ENCODE results near the gene AACS. TPM values are rescaled to one million over a fixed set of nuclear protein-coding genes. Genes with fewer than 3 reads are reported as not detected.

AACS gene
- total and polyA plus RNA-seq, 4 donors = 3.4 to 13.6 (median 7.3) TPM

- no peak for DNase-seq (ENCODE audit: low spot score)
- no peak for TF ChIP-seq FOXA2 (IDR thresholded peaks at IDR 0.05)
- TF ChIP-seq HNF4A (conservative IDR thresholded peaks at IDR 0.05) = no peak
- no peak for TF ChIP-seq REST (IDR thresholded peaks at IDR 0.05)
- TF ChIP-seq RAD21 (IDR thresholded peaks at IDR 0.05) = no peak
- no peak for TF ChIP-seq TAF1 (conservative IDR thresholded peaks at IDR 0.05)
- TF ChIP-seq ATF3 (IDR thresholded peaks at IDR 0.05) = no peak
- no peak for TF ChIP-seq NR2F2 (IDR thresholded peaks at IDR 0.05)
- H3K36me3 ChIP-seq (ENCODE audit: control insufficient read depth in 4 of 4, insufficient read depth in 3 of 4, low read depth in 1 of 4, low read length in 3 of 4) = no peaks in the 10 kb centered on the region
- WGBS = 64% methylated on average over 6 of the region's 6 CpGs
- no peaks in the 10 kb centered on the region for H3K27me3 ChIP-seq (ENCODE audit: control insufficient read depth in 4 of 4, insufficient read depth in 4 of 4, low read length in 3 of 4)
- peaks cover 0 to 2% (median 0%) of the 10 kb centered on the region in 4 donors for H3K9me3 ChIP-seq (ENCODE audit: control insufficient read depth in 4 of 4, low read length in 3 of 4)
- no peak overlapping the region for H3K9ac ChIP-seq (ENCODE audit: low read depth in 1 of 2, low read length in 2 of 2)
- H3K27ac ChIP-seq (ENCODE audit: low read depth in 1 of 2, low read length in 2 of 2) = no peak overlapping the region
- H3K4me1 ChIP-seq (ENCODE audit: control insufficient read depth in 4 of 4, insufficient read depth in 4 of 4, low read length in 3 of 4) = no peaks in the 10 kb centered on the region
- H3K4me3 ChIP-seq (ENCODE audit: low read depth in 1 of 3, low read length in 3 of 3) = no peak overlapping the region
Observed at GRCh38 chr12:125155366-125155765, 90.1 kb downstream of the AACS start.

- Histone ChIP-seq H3K27ac (ENCODE audit: low read depth in 1 of 2, low read length in 2 of 2) (no peak overlapping the region), H3K36me3 (ENCODE audit: control insufficient read depth in 4 of 4, insufficient read depth in 3 of 4, low read depth in 1 of 4, low read length in 3 of 4) (no peaks in the 10 kb centered on the region), H3K4me1 (ENCODE audit: control insufficient read depth in 4 of 4, insufficient read depth in 4 of 4, low read length in 3 of 4) (no peaks in the 10 kb centered on the region), H3K9me3 (ENCODE audit: control insufficient read depth in 4 of 4, low read length in 3 of 4) (peaks cover 0 to 2% (median 0%) of the 10 kb centered on the region in 4 donors), H3K27me3 (ENCODE audit: control insufficient read depth in 4 of 4, insufficient read depth in 4 of 4, low read length in 3 of 4) (no peaks in the 10 kb centered on the region), H3K4me3 (ENCODE audit: low read depth in 1 of 3, low read length in 3 of 3) (no peak overlapping the region), H3K9ac (ENCODE audit: low read depth in 1 of 2, low read length in 2 of 2) (no peak overlapping the region)
- 88% methylated on average over 3 of the region's 3 CpGs for WGBS
- TF ChIP-seq FOXA2 (IDR thresholded peaks at IDR 0.05) (no peak), TAF1 (conservative IDR thresholded peaks at IDR 0.05) (no peak), JUND (IDR thresholded peaks at IDR 0.05) (no peak), SP1 (IDR thresholded peaks at IDR 0.05) (no peak), RXRA (IDR thresholded peaks at IDR 0.05) (no peak), YY1 (IDR thresholded peaks at IDR 0.05) (no peak)
- no peak for DNase-seq (ENCODE audit: low spot score)
Observed at GRCh38 chr12:125157177-125157576, 91.9 kb downstream of the AACS start.

- DNase-seq (ENCODE audit: low spot score) = no peak
- WGBS = 71% methylated on average over 3 of the region's 3 CpGs
- Histone ChIP-seq H3K9ac (ENCODE audit: low read depth in 1 of 2, low read length in 2 of 2) (no peak overlapping the region), H3K27ac (ENCODE audit: low read depth in 1 of 2, low read length in 2 of 2) (no peak overlapping the region), H3K27me3 (ENCODE audit: control insufficient read depth in 4 of 4, insufficient read depth in 4 of 4, low read length in 3 of 4) (no peaks in the 10 kb centered on the region), H3K9me3 (ENCODE audit: control insufficient read depth in 4 of 4, low read length in 3 of 4) (peaks cover 0 to 2% (median 0%) of the 10 kb centered on the region in 4 donors), H3K36me3 (ENCODE audit: control insufficient read depth in 4 of 4, insufficient read depth in 3 of 4, low read depth in 1 of 4, low read length in 3 of 4) (no peaks in the 10 kb centered on the region), H3K4me3 (ENCODE audit: low read depth in 1 of 3, low read length in 3 of 3) (no peak overlapping the region), H3K4me1 (ENCODE audit: control insufficient read depth in 4 of 4, insufficient read depth in 4 of 4, low read length in 3 of 4) (no peaks in the 10 kb centered on the region)
- TF ChIP-seq ZBTB33 (IDR thresholded peaks at IDR 0.05) (no peak), FOXA1 (IDR thresholded peaks at IDR 0.05) (no peak), RAD21 (IDR thresholded peaks at IDR 0.05) (no peak), SP1 (IDR thresholded peaks at IDR 0.05) (no peak), HNF4G (IDR thresholded peaks at IDR 0.05) (no peak), JUND (IDR thresholded peaks at IDR 0.05) (no peak), HNF4A (conservative IDR thresholded peaks at IDR 0.05) (no peak), YY1 (IDR thresholded peaks at IDR 0.05) (no peak), NR2F2 (IDR thresholded peaks at IDR 0.05) (no peak), CTCF (IDR thresholded peaks at IDR 0.05; ENCODE audit: low read depth, low read length, missing input control) (no peak), TAF1 (conservative IDR thresholded peaks at IDR 0.05) (no peak)
Observed at GRCh38 chr12:125159702-125160101, 94.5 kb downstream of the AACS start.
